ENCODE measurements around the gene C1QTNF8. TPM values are rescaled to one million over a fixed set of nuclear protein-coding genes. Genes with fewer than 3 reads are reported as not detected.

Gene C1QTNF8
- total RNA-seq, 2 experiments from 2014 or later = not detected

- intact Hi-C loops (cut with micrococcal nuclease; ENCODE audit: unreplicated experiment) = no loop called here
- BruUV-seq (replicated peaks) = no TSS peak
- ChIA-PET POLR2A (no interaction called here), CTCF (ENCODE audit: unreplicated experiment) (no interaction called here)
- Histone ChIP-seq H3K9me2 (ENCODE audit: insufficient read depth, low read length) (no peaks in the 10 kb centered on the region), H3K9me3 (ENCODE audit: low read length) (no peaks in the 10 kb centered on the region), H3K4me2 (ENCODE audit: low read length) (no peak overlapping the region), H3K4me1 (ENCODE audit: insufficient read depth, low read length, poor library complexity, severe bottlenecking) (no peaks in the 10 kb centered on the region), H4K20me1 (ENCODE audit: insufficient read depth, low read length) (no peaks in the 10 kb centered on the region), H3K27ac (ENCODE audit: low read depth, low read length, poor library complexity, severe bottlenecking) (no peak overlapping the region), H3K79me2 (ENCODE audit: insufficient read depth, low read depth, low read length) (no peaks in the 10 kb centered on the region), H2AFZ (ENCODE audit: low read length) (no peak overlapping the region), H3K4me3 (ENCODE audit: low read depth, low read length, poor library complexity, severe bottlenecking) (no peak overlapping the region), H3K36me3 (ENCODE audit: insufficient read depth, low read length) (no peaks in the 10 kb centered on the region)
- no peak for DNase-seq (ENCODE audit: low spot score)
- TF ChIP-seq EZH2phosphoT487 (IDR thresholded peaks at IDR 0.05; ENCODE audit: borderline replicate concordance, low read depth, low read length) (no peak), CTCF (conservative IDR thresholded peaks at IDR 0.05; ENCODE audit: low read length) (no peak)
Observed at GRCh38 chr16:1079341-1079740, 16.7 kb downstream of the C1QTNF8 start.

- no peak for DNase-seq (ENCODE audit: low spot score)
- H3K4me2 ChIP-seq (ENCODE audit: low read length) = no peak overlapping the region
- no peaks in the 10 kb centered on the region for H3K4me1 ChIP-seq (ENCODE audit: insufficient read depth, low read length, poor library complexity, severe bottlenecking)
- H3K9me2 ChIP-seq (ENCODE audit: insufficient read depth, low read length) = no peaks in the 10 kb centered on the region
- H3K36me3 ChIP-seq (ENCODE audit: insufficient read depth, low read length) = no peaks in the 10 kb centered on the region
- ChIA-PET POLR2A (no interaction called here), CTCF (ENCODE audit: unreplicated experiment) (no interaction called here)
- no peak overlapping the region for H2AFZ ChIP-seq (ENCODE audit: low read length)
- no TSS peak for BruUV-seq (replicated peaks)
- no peak overlapping the region for H3K4me3 ChIP-seq (ENCODE audit: low read depth, low read length, poor library complexity, severe bottlenecking)
- H3K79me2 ChIP-seq (ENCODE audit: insufficient read depth, low read depth, low read length) = no peaks in the 10 kb centered on the region
- no peaks in the 10 kb centered on the region for H3K9me3 ChIP-seq (ENCODE audit: low read length)
- intact Hi-C loops (cut with micrococcal nuclease; ENCODE audit: unreplicated experiment) = no loop called here
- no peak overlapping the region for H3K27ac ChIP-seq (ENCODE audit: low read depth, low read length, poor library complexity, severe bottlenecking)
- H4K20me1 ChIP-seq (ENCODE audit: insufficient read depth, low read length) = no peaks in the 10 kb centered on the region
- TF ChIP-seq CTCF (conservative IDR thresholded peaks at IDR 0.05; ENCODE audit: low read length) = no peak
- TF ChIP-seq EZH2phosphoT487 (IDR thresholded peaks at IDR 0.05; ENCODE audit: borderline replicate concordance, low read depth, low read length) = no peak
Observed at GRCh38 chr16:1078579-1079021, 17.4 kb downstream of the C1QTNF8 start.

GRCh38 chr16:1077877-1078578 is 18.0 kb downstream of the C1QTNF8 start:
- intact Hi-C loops (cut with micrococcal nuclease; ENCODE audit: unreplicated experiment) = no loop called here
- no peak overlapping the region for H3K4me2 ChIP-seq (ENCODE audit: low read length)
- no peak for DNase-seq (ENCODE audit: low spot score)
- H3K36me3 ChIP-seq (ENCODE audit: insufficient read depth, low read length) = no peaks in the 10 kb centered on the region
- H3K9me2 ChIP-seq (ENCODE audit: insufficient read depth, low read length) = no peaks in the 10 kb centered on the region
- H3K27ac ChIP-seq (ENCODE audit: low read depth, low read length, poor library complexity, severe bottlenecking) = no peak overlapping the region
- no peaks in the 10 kb centered on the region for H4K20me1 ChIP-seq (ENCODE audit: insufficient read depth, low read length)
- no peaks in the 10 kb centered on the region for H3K9me3 ChIP-seq (ENCODE audit: low read length)
- H2AFZ ChIP-seq (ENCODE audit: low read length) = no peak overlapping the region
- no TSS peak for BruUV-seq (replicated peaks)
- no peaks in the 10 kb centered on the region for H3K79me2 ChIP-seq (ENCODE audit: insufficient read depth, low read depth, low read length)
- no peak for TF ChIP-seq CTCF (conservative IDR thresholded peaks at IDR 0.05; ENCODE audit: low read length)
- TF ChIP-seq EZH2phosphoT487 (IDR thresholded peaks at IDR 0.05; ENCODE audit: borderline replicate concordance, low read depth, low read length) = no peak
- ChIA-PET POLR2A (no interaction called here), CTCF (ENCODE audit: unreplicated experiment) (no interaction called here)
- H3K4me1 ChIP-seq (ENCODE audit: insufficient read depth, low read length, poor library complexity, severe bottlenecking) = no peaks in the 10 kb centered on the region
- no peak overlapping the region for H3K4me3 ChIP-seq (ENCODE audit: low read depth, low read length, poor library complexity, severe bottlenecking)
